D341Med (cell line): ENCODE measurements around the gene ASB9.
"Not testable (repeated sequence)": the region's sequence is repeated elsewhere in the genome, so short reads cannot be mapped to it uniquely, and the experiment has no call there.

Source experiments
- DNase-seq: peaks from one replicate; pipeline ENCODE4 v3.0.0; 2012; ENCODE audit warnings: low spot score

The ASB9 gene

DNA sequence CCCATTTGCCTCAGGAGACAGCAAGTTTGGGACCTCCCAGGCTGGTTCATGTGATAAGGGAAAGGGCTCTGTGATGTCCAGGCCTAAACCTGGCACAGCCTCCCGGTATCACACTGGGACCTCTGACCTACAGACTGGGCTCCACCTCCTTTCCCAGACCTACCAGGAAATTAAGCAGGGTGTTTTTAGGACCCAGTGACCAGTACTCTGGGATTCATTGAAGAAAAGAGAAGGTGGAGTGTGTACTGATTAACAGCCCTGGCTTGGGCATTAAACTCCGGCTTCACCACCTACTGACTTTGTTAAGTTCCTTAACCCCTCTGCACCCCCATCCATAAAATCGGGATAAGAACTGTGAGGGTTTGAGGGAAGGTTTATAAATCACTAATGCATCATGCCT, 28.6 kb downstream of the ASB9 start:
- DNase-seq: no peak

DNA sequence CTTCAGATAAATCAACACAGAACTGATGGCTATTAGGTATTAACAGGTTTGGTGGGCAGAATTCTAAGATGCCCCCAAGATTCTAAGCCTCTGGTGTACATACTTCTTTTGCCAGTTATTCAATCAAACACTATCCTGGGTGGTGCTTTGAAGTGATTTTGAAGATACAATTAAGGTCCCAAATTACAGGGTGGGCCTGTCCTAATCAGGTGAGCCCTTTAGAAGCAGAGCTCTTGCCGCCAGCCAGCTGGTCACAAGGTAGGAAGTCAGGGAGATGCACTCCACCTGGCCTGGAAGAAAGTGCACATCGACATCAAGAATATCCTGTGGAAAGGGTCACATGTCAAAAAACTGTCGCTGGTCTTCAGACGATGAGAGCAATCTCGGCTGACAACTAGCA, 29.5 kb downstream of the ASB9 start:
- DNase-seq: no peak

DNA sequence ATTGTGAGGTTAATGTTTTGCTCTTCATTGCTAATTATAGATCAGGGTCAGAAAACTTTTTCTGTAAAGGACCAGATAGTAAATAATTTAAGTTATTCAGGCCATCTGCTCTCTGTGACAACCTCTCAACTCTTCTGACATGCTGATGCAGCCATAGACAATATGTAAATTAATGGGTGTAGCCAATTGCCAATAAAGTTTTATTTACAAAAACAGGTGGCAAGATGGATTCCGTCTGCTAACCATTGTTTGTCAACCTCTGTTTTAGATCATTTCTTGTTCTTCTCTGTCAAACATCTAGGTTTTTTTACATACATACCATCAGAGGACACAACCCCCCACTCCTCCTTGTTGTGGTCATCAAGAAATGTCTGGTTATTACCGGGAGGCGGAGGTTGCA, 33.7 kb downstream of the ASB9 start:
- DNase-seq: no peak

DNA sequence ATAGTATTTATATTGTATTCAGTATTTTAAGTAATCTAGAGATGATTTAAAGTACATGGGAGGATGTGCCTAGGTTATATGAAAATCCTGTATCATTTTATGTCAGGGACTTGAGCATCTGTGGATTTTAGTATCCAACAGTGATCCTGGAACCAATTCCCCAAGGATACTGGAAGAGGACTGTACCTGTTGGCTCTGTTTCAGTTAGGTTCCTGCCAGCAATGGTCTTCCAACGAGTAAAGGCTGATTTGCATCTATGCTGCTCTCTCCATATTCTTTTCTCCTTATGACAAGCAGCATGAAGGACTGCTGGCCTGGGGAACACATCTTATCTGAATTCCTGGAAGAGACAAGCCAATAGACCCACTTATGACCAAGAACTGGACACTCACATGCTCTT, 34.9 kb downstream of the ASB9 start:
- no peak for DNase-seq

DNA sequence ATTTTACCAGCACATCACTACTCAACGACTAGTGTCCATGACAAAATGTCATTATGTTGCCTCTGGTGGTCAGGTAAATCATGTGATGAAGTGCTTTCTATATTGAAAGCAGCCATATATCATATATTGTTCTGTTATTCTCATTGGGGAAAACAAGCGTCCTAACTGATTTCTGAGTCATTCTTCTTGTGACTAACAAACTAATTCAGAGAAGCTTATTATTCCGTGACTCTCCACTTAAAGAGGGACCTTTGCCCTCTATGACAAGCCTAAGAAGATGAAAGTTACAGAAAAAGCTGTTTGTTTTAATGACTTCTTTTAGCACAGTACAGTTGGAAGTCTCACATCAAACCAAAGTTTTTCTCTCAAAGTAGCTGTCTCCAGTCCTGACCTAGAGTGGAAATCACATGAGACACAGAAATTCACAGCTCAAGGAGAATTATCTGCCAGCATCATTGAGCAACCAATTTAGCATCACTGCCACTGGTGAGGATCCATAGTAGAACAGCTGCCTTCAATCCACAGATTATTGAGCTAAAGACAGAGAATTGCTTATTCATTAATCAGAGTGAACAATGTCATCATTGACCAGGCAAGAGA, 36.4 kb downstream of the ASB9 start:
- no peak for DNase-seq

DNA sequence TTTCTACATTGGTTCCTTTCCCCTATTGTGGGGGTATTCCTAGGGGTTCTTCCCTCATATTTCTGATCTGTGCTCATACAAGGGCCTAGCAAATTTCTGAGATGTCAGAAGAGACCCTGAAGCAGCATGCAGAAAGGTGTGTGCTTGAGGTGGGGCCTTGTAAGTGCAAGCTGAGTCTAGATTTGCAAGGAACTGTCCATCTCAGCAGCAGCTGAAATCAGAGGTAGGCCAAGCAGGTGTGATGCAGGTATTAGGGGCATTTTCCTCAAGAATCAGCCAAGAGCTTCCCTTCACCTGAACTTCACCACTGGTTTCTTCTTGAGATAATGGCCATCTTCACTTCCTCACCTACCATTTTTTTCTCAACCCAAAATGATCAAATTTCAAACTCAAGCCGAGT, 45.1 kb downstream of the ASB9 start:
- no peak for DNase-seq

DNA sequence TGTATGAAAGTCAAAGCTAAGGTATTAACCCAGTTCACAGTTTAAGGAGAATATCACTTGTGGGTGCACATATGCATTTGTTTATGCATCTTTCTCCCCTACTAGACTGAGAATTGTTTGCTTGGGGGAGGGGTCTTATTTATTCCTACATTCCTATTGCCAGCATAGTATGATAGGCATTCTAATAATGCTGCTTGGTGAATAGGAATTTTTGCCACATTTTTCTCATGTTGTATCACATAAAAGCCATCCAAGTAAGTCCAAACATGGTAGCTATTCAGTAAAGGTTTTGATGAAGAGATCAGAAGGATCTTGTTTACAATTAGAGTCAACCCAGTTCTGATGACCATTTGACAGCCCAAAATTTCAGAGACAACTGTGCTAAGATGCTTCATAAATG, 48.6 kb downstream of the ASB9 start:
- no peak for DNase-seq

DNA sequence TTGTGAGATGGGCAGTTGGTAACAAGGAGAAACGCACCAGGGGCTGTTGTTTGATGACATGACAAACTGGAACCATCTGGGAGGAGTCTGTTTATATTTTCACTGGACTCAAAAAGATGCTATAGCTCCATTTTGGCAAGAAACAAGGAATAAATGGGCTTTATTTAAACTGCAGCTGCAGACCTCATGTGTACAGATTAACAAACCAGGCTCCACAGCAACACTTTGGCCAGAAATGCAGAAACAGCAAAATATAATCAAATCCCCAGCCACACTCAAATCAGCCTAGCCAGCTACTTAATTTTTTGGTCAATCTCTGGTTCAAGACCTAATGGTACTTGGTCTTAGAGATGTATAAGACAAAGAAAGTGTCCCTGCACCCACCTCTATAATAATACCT, 52.7 kb downstream of the ASB9 start:
- DNase-seq: no peak

DNA sequence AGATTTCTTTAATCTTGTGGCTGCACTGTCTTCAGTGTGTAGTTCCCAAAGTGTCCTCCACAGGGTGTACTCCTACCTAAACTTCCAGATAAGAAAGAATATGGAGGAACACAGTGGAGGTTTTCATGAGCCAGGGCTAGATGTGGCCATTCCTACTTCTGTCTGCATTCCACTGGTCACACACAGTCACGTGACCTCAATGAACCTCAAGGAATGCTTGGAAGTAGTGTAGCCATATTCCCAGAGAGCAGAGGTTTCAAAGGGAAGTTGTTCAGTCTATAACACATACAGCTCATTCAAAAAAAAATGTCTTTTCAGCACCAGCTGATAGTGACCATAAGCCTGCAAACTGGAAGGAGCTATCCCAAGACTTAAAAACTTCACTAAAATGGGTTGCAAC, 53.6 kb downstream of the ASB9 start:
- no peak for DNase-seq

DNA sequence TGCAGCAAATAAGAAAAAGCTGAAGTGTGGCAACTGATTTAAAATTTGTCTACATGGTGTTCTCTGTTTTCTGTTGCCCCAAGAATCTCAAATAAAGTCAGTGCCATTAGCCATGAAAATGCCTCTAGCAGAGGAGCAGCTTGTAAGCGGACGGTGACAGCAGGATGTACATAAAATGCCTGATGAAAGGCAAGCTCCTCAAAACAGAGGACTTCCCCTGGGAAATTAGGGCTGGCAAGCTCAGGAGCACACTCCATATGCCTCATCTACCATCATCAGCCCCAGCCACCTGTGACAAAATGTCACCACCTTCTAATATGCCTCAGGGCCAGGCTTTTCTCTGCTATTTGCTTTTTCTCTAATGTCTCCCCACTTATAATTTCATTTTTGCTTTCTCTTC, 54.5 kb downstream of the ASB9 start:
- no peak for DNase-seq

DNA sequence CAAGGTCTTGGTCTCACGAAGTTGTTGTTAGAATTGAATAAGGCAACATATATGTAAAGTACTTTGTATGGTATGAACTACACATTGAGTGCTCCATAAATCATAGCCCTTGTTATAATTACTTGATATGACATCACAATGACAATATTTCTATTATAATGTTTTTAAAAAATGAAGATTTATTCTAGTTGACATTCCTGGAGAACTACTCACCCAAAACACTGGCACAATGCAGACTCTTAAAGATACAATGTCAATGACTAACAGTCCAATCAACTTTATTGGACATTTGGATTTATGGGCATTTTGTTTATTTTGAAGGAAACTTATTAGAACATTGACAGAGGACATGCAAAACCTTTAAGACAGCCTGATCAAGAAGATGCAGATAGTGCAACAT, 55.3 kb downstream of the ASB9 start:
- no peak for DNase-seq

DNA sequence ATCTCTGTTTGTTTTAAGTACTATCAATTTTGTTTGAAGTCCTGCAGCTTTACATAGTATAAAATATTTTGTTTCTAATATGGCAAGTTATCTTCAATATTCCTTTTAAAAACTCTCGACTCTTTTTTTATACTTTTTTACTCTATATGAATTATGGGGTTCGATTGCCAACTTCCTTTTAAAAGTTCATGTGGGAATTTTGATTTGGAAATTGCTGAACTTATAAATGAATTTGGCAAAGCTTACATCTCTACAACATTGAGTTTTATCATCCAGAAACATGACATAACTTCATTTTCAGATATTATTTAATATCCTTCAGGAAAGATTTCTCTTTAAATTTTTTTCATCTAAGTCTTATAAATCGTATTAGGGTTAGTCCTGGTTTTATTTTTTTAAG, 60.8 kb downstream of the ASB9 start:
- no peak for DNase-seq

DNA sequence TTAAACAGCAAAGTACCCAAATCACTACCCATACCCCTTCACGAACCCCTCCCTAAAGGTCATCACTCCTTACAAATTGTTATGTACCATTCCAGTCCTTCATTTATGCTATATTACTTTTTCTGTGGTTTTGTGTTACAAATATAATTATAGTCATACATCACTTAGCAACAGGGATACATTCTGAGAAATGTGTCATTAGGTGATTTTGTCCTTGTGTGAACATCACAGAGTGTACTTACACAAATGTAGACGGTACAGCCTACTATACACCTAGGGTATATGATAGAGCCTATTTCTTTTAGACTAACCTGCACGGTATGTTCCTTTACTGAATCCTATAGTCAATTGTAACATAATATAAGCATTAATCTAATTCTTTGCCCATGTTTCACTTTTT, 61.9 kb downstream of the ASB9 start:
- no peak for DNase-seq

DNA sequence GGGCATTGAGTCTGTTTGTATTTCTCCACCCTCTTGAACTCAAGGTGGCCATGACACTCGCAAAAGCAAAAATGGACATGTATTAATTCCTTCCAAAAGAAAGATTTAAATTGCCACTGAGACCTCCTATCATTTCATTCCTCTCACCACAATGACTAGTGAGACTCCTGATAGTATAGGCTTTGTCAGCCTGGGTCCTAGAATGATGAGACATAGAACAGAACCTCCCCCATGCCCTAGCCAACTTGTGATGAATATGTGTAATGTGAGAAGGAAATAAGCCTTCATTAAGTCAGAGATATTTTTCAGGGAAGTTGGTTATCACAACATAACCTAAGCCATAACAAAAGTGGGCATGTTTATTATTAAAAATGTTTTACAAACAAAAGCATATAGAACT, 62.5 kb downstream of the ASB9 start:
- no peak for DNase-seq

DNA sequence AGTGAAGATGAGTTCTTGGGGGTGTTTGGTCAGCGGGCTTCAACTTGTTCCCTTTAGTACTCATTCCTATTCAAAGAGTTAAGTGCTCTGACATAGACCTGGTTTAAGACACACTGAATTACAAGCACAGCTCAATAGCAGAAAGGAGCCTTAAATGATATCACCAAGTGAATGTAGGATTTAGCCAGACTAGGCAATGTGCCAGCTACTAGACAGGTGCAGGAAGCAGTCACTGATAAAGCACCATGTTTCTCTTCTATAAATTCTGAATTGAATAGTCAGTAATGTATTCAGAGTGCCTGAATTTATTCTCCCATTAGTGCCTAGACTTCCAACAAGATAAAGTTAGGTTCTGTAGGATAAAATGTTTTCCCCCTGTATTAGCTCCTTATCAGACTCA, 63.6 kb downstream of the ASB9 start:
- DNase-seq: no peak

DNA sequence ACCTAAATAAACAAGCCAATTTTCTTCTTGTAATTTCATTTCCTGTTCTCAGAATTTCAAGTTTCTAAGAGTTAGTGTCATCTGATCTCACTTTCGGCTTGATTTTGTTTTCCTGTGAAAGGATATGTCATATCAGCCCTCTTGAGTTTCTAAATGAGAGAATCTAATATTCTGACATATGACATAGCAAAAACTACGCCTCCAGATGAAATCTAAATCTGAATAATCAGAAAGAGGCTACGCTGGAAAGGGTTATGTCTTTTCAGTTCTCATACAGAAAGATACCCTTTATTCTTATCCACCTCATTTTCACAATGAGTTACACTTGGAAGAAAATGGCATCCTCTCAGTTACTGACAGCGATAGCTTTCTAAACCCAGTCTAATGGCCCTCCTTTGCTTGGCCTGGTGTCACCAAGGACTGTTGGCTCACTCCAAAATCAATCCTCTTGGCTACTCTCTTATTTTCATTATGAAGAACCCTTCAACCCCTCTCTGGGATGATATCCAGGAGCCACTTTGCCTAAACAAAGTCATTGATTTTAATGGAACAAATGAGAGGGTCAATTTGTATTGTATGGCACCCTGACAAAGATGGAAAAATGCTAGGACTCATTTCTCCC, 65.6 kb downstream of the ASB9 start:
- DNase-seq: no peak

DNA sequence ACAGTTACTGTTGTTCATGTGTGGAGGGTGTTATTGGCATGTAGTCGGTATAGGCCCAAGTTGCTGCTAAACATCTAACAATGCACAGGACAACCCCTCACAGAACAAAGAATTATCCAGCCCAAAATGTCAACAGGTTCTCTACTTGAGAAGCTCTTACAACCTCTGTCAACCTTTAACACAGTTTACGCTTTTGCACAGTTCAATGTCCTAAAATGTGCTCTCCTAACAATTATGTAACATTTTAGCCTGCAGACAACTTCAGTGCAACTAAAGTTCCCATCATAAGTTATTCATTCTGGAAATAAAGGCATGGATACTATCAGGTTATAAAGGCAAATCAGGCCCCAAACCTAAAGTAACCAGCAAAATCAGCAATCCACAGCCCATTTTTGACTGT, 66.2 kb downstream of the ASB9 start:
- DNase-seq: no peak

DNA sequence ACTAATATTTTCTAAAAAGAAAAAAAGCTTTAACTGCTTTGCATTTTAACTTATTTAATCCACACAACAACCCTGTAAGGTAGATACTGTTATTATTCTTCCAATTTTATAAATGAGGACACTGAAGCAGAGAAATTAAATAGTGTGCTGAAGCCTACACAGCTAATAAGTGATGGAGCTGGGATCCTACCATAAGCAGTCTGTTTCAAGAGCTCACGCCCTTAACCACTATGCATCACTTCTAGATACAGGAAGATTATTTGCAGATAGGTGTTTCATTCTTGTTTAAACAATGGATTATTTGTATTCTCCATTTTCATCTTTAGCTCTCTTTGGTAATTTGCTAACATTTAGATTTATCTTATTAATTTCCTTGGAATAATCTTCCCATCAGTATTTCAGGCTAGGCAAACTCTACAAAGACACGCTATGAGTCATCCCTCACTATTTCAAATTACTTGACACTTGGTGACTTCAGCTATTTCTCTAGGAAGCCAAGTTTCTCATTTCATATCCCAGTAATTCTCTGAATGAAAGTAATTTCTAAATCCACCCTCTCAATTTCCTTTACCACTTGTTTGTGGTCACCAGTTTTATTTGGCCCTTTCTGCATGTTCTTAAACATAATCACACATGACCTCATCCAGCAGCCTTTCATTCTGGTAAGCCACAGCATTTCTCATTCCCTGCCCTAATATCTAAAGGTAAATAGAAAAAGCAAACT, 67.3 kb downstream of the ASB9 start:
- no peak for DNase-seq

DNA sequence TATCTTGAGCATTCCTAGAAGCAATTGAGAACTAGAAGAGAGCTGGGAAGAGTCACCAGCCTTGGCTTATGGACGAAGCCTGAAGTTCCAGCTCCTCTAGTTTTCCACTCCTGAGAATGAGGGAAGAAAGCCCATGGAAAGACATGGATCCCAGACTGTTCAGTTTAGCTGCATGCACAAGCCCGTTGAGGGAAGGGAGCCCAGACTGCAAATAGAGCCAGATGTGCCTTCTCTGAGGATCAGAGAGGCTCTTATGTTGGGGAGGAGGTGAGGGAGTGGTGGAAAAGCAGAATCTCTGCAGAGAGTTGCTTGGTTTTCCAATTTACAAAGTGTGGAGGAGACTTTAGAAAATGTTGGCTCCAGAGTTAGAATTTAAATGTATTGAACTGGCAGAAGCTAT, 69.0 kb downstream of the ASB9 start:
- DNase-seq: no peak

DNA sequence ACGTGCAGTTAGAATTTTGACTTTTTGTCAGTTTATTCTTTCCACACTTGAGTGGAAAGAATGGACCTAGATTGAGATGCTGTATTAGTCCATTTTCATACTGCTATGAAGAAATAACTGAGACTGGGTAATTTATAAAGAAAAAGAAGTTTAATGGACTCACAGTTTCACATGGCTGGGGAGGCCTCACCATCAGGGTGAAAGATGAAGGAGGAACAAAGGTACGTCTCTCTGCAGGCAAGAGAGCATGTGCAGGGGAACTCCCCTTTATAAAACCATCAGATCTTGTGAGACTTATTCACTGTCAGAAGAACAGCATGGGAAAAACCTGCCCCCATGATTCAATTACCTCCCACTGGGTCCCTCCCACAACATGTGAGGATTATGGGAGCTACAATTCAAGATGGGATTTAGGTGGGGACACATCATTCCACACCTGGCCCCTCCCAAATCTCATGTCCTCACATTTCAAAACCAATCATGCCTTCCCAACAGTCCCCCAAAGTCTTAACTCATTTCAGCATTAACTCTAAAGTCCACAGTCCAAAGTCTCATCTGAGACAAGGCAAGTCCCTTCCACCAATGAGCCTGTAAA, 71.2 kb downstream of the ASB9 start:
- not testable (repeated sequence) for DNase-seq

DNA sequence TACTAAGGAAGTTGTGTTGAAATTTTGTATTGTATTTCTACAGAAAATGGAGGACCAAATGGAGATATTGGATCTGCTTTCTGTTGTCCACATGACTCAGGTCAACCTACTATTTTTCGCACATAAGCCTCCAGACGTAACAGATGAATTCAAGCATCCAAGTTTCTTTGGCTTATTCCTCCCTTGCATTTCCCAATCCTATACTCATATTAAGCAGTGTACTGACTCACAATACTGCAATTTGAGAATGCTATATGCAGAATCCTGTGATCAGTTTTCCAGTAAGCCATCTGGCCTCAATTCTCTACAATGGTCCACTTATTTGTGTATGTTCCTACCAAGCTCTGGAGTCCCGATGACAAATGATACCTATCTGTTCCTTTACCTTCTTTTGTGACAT, 75.7 kb downstream of the ASB9 start:
- DNase-seq: no peak
